Activated CD4-positive, alpha-beta T cell treated with anti-CD3 and anti-CD28 coated beads, Interleukin-2, amount 50 U/mL, for 48 hours (primary cell): ENCODE measurements around the gene SP8.

Experiments used
- DNase-seq, 2 experiments: peaks; one replicate each; pipeline ENCODE4 v3.0.0-alpha.2; 2020

Gene SP8

DNA sequence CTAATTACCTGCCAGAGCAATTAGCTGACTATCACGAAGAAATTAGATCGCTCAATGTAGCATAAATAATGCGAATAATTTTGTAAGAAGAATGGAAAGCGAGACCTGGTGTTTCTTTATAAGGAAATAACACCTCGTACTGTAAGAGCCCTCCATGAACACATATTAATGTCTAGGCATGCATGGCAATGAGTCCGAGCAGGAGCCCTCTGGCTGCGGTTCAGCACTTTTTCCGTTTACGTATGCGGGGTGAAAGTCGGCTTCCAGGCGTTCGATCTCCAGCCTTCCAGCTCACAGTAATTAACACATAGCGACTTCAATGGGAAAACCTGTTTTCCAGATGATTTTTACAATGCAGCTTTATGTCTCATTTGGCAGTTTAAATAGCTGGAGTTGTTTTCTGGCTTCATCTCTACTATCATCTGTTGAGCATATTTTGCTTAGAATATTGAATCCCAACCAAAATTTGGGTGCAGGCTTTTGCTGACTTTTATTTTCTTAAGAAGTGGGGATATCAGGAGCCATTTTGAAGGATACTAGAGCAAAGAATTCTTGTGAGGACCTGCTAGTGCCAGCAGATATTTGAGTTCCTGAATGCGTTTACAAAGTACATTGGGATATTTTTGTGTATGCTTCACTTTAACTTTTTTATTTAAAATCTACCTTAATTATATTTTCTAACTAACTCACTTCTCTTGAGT, 7.2 kb upstream of the SP8 start:
- DNase-seq, result no peak

DNA sequence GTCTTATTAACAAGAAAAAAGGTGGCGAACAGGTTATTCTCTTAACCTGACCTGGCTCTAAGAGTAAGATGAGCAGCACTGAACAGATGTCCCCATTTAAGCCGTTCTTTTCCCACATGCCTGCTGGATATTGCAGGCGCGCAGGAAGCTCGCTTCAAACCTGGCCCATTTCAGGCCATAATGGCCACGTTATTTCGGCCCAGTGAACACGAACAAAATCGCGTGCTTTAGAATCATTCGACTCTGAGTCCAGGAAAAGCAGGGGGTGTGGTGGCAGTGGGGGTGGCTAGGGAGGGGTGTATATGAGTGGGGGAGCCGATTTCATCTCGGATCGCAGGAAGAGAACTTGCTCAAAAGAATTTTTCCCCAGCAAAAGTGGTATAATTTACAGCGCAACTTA, 6.6 kb upstream of the SP8 start:
- DNase-seq, result no peak

DNA sequence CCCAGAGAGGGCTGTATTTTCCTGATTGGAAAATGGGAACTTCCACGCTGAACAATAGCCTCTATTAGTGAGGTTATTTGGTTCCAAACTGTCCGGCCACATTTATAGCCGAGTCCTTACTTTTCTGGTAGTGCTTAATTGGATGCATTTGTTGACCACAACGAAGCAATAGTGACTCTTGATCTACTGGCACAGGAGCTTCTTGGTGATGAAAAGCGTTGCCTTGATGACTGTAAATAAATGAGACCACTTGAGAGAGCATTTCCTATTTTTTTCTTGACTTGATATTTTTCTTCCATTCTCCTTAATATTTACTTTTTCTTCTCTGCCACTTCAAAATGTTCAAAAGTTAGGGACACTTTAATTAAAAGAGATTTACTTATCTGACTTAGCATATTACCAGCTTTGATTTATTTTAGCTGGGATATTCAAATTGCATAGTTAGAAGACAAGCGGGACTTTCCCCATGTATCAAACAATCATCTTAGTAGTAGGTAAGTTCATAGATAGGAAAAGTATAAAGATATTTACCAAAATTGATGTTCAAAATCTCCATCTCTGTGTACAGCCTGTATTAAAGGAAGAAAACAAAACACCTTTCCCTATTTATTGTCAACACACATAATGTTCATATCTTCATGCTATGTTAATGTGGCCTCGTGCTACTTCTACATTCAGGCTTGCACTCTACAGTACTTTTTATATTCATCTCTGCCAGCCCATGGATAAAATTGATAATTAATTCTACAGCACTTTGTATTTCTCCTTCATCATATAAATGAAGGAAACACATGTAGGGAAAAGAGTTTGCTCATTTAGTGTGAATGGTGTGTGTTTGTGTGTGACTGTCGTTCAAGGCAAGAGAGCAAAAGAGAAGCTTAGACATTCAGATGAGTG, 5.1 kb upstream of the SP8 start:
- DNase-seq, result no peak

DNA sequence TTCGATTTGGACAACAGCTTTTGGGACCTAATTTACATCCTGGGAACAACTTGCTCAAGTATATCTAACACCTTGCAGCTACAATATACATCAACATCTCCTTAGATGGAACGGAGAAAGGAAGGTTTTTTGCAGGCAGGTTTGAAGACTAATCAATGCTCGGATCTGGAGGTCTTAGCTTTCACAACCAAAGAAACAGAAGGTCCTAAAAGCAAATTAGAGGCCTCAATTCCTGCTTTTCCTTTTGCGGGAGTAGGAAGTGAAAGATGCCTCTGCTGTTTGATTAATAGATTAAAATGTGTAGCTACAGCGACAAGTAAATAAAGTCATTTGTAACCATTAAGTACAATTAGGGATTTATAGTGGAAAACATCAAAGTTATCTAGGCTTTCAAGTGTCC, 3.7 kb upstream of the SP8 start:
- no peak for DNase-seq

DNA sequence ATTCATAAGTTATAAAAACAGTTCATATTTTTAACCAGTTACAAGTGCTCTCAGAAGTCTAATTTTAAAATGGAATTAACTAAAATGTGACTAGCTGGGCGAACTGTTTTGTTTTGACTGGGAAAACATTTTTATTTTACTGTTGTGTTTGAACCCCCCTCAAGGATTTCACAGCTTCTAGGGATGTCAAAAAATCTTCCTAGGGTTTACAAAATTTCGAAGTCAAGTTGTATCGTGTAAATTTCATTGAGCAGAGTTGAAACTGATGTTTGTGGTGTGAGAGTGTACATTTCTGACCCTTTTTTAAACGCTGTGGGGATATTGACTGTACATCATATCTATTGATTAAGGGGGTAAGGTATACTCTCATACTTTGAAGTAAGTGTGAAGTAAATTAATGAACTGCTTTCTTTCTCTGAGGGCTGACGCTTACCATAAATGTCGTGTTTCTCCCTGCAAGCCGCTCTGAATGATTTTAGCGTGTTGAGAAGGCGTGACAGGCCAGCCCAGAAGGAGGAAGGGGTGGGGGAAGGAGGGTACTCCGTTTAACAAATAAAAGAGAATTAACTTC, 1.8 kb upstream of the SP8 start:
- DNase-seq, result no peak

DNA sequence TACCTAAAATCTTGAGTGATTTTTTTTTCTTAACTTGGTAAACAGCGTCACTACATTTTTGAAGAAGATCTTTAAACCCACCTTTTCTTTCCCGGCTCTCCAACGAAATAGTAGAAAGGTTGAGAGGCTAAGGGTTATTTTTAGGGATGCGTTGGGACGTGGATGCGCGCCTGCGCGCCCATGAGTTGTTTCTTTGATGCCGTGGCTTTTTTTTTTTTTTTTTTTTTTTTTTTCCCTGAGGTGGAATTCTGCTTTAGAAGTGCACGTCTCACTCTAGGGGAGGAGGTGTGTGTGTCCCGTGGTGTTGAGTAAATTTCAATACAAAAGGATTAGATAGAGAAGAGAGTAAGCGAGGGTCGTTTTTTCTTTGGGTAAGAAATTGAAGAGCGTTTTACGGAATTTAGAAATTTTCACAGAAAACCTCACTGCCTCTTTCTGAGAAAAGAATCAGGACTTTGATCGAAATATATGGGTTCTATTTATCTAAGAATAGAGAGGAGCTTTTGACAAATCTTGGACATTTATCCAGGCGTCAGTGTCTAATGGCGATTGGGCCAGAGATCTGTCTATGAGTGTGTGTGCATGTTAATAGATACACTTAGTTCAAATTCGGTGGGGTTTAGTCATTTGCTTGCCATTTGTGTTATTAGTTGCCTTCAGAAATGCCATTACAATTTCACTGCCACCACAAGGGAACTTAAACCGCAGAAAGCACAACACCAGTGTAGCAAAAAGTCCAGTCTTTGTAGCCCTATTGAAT, 1.2 kb upstream of the SP8 start:
- no peak for DNase-seq

DNA sequence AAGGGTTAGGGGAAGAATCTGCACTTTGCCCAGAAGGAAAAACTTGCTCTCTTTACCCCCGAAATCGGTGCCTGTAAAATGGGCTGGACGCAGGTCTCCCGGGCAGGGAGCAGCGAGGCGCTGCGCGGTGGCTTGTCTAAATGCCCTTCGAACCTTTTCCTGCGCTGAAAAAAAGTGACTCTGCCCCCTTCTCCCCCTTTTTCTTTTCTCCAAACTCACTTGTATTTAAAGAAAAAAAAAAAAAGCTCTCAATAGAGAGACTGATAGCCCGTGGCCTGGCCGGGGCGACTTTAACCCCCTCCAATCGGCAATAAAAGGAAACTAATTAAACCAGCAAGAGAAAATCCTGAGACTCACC, 286 bp downstream of the SP8 start:
- no peak for DNase-seq

DNA sequence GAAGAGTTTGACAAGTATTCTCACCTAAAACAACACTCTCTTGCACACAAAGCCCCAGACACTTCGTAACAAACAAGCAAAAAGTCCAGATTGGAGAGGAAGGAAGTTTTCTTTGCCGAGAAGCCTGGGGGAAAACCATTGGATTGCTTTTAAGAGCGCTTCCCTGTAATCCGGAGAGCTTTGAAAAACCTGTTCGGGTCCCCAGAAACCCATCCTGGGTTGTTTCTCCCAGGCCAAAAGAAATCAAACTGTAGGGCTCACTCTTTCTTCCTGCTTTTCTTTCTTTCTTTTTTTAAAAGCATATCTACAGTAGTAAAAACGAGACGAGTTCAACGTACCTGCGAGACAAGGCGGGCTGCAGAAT, 655 bp downstream of the SP8 start:
- DNase-seq, result no peak

DNA sequence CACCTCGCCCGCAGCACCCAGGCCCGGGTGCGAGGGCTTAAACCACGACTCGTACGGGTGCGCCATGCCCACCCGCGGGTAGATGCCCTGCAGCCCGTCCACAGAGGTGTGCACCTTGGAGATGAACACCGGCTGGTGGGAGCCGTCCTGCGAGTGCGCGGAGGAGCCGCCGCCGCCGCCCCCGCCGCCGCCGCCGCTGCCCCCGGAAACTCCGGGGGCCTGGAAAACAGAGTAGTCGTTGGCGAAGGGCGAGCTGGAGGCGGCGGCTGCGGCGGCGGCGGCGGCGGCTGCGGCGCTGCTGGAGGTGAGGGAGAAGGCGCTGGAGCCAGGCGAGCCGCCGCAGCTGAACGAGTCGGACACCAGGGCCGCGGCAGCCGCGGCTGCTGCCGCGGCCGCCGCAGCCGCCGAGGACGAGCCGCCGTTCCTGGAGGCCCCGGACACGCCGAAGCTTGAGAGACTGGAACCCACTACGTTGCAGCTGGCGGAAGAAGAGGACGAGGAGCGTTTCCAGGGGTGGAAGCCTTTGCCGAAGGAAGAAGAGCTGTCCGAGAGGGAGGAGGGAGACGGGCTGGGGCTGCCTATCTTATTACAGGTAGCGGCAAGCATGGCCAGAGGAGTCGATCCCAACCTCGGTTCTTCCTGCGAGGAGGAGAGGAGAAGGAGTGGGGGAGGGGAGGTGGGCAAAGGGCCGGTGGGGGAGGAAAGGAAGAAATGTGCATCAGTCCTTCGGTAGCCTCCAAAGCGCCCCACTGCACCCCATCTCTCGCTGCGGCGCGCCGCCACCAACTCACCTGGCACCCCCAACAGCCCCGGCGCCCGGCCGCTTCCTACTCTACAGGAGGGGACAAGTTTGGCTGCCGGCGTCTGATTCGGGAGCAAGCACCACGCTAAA, 1.3 kb downstream of the SP8 start:
- DNase-seq, result no peak

DNA sequence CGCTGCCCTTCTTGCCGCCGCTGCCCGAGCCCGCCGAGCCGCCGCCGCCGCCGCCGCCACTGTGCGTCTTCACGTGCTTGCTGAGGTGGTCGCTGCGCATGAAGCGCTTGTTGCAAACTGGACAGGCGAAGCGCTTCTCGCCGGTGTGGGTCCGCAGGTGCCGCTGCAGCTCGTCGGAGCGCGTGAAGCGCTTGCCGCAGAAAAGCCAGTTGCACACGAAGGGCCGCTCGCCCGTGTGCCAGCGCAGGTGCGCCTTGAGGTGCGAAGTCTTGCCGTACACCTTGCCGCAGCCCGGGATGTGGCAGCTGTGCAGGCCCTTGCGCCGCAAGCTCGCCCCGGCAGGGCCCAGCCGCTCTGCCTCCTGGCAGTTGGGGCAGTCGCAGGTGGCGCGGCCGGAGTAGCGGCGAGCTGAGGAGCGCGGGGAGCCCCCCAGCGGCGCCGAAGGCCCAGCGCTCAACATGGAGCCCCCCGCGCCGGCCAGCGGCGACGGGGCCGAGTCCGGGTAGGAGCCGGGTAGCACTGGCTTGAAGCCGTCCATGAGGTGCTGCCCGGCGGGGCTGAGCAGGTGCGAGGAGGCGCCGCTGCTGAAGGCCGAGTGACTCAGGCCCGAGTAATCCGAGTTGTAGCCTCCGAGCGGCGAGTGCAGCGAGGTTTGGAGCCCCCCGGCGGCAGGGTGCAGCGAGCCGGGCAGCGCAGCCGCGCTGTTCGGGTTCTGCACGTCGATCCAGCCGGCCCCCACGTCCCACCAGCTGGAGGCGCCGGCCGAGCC, 2.1 kb downstream of the SP8 start:
- no peak for DNase-seq

DNA sequence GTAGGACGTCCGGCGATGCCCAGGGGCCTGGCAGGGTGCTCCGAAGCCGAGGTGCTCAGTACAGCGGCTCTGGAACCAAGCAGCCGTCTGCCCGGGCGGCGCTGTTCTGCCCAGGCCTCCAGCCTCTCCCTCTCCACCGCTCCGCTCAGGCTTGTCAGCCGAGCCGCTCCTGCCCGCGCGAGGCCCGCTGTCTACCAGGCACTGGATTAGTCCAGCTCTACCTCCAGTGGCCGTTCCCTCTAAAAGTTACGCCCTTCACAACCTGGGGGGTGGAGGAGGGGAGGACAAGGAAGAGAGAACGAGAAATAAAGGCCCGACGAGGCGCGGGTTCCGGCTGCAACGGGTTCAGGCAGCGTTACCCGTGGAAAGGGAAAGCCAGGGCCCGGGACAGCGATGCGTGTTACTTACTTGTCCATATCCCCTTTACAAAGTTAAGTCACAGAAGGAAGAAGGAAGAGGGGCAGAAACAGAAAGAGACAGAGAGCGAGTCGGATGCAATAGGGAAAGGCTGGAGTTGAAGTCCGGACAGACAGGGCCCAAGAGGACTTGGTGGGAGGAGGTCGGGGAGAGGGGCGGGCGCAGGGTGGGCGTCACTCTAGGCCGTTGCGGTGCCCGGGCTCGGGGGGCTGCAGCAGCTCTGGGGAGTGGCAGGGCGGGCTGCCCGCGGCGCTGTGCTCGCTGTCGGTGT, 2.8 kb downstream of the SP8 start:
- DNase-seq, result no peak

DNA sequence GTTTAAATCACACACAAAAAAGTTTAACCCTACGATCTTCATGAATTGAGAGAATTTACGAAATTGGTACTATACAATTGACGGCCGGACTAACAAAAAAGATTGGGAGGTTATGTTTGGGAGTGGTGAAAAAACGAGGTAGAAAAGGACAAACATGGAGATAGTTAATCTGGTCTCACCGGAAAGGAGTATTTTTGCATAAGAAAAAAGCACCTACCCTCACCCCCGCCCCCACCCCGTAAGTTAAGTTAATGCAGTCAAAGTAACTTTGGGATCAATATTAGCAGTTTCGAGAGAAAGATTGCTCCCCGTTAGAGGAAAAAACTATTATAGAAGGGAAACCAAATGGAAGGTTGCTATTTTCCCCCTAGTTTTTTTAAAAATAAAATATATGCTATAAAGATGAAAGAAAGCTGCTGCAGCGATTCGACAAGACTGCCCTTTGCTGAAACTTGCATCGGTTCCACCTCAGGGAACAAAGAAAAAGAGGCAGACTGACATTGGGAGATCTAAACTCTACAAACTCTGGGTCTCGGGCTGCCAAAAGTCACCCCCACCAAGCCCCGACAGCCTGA, 3.5 kb downstream of the SP8 start:
- no peak for DNase-seq

DNA sequence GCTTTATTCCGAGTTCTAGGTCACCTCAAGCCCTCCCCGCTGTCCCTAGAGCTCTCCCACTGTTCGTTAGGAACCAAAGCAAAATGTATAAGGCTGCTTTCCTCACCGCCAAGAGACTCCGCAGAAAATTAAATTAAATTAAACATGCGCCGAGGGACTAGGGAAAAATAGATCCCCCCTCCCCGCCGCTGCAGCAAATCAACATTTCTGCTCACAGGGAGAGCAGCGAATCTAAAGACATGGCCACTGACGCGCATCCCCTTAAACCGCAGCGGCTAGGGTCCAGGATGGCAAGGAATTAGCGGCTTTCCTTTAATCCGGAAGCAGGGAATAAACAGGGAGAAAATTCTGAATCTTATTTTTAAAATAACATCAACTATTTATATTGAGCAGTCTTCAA, 7.6 kb downstream of the SP8 start:
- DNase-seq, result no peak

DNA sequence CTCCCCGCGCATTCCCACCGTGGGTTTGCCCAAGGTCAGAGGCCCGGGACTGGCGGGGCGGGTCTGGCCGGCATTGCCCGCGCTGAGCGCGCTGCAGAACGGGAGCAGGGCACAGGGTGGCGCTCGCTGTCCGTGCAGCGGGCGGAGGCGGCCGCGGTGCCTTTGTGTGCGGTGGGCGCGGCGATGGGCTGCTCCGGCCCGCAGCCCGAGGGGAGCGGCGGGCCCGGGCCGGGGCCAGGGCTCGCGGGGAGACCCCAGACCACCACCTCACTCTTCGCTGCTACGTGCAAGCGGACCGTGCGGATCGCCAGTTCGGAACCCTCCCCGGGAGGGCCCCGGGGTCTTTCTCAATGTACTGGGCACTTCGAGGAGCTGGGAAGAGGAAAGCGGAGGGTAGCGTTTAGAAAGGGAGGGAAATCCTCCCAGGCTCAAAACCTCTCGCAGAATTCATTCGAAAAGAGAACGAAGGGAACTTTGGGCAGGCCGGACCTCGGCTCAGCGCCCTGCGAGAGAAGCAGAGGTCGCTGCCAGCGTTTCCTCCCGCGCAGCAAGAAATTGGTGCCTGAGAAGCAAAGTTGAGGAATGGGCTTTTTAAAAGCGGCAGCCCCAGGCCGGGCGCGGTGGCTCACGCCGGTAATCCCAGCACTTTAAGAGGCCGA, 8.5 kb downstream of the SP8 start:
- DNase-seq, result no peak

DNA sequence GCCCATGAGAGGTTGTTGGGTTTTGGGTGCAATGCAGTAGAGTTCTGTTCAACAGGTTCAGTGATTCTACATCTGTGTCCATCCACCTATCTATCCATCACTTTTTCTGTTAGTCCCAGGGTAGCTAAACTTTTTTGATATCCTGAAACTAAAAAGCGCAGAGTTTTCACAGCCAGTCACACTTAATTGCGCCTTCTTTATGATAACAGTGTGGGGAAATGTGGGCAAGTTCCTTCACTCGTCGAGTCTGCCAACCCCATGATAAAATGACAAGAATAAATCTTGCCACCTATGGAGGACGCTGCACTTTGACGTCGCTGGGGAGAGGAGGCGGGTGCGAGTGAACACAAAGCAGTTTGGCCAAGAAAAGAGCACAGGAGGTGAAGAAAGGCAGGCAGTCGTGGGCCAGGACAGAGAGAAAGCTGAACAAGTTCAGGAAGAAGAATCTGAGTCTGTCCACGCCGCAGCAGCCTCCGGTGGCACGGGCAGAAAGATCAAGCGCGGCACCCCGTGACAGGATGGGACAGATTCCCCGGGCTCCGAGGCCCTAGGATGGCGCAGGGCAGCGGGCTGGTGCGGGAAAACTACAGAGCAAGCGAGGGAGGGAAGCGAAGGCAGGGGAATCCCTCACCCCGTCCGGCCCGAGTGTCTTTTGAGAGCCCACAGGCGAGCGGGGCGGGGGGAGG, 9.2 kb downstream of the SP8 start:
- no peak for DNase-seq

DNA sequence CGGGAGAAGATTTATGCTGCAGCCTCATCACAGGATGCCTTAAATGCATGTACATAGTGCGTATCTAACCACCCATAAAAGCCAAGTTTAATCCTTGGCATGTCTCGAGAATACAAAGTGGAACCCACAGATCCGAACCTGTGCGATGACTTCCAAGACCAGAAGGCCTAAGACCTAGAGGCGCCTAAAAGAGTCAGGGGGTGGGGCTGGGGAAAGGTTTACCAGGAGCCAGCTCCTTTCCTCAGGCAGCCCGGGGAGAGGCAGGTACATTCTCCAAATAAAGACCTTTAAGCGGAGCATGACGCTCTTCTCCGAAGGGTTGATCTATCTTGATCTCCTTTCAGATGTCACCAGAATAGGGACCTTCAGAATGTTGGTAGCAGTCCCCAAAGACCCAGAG, 9.7 kb downstream of the SP8 start:
- no peak for DNase-seq

DNA sequence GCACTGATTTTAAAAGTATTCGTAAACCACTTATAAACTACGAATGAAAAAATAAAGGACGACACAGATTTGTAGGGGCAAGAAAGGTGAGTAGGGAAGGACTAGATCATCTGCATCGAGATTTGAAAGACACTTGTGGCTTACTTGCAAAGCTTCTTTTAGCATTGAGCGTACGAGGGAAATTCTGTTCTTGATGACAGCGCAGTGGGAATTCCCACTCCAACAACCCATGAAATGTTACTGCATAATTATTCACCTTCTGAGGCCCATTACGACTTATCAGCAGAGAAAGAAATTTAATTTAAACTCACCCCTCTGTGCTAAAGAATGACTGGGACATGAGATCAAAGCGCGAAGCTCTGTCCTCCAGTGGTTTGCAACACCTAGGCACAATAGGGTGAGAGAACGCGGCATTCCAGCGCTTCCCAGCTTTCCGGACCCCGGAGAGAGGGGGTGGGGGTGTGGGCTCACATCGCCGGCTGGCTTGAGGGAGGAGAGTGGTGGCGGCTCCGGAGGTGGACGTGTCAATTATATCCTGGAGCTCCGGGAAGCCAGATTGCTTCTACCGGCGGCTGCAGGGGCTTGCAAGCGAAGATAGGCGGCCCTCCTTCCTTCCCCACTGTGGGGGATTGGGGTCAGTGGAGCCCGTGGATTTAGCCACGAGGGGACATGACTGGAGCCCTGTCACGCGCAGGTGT, 10.3 kb downstream of the SP8 start:
- DNase-seq, result no peak

DNA sequence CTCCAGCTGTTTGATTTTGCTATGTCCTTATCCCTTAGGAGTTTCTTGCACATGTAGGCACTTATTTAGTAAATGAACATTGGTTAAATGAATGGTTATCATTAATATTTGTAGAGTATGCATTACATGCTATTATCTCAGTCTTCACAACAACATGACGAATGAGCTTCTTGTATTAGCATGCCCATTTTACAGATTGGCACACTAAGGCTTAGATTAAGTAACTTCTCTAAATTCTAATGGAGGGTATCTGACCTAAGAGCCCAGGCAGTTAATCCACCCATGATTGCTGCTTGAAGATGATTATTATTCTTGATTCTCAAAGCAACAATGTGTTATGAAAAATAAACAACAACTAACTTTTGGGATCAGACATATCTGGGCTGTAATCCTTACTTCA, 32.7 kb downstream of the SP8 start:
- no peak for DNase-seq

DNA sequence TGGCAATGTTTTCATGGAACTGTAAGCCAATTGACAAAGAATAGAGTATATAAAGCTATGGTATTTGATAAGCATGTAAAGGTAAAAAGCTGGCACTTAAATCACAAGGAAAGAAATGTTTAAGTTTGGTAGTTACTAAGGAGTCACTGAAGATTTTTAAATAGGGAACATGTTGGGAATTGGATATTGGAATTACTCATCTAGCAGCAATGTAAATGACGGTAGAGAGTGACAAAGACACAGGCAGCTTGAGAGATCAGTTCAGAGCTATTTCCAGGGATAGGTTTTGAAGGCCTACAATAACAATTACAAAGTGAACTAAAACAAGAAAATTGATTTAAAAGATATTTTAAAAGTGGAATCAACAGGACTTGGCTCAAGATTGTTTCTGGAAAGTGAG, 36.8 kb downstream of the SP8 start:
- no peak for DNase-seq
